Measurements from ENCODE around the gene PPA2. TPM values are rescaled to one million over a fixed set of nuclear protein-coding genes. Genes with fewer than 3 reads are reported as not detected.

Gene PPA2
- total RNA-seq, 1 experiment from 2014 or later, result 76.4 TPM

- no peaks in the 10 kb centered on the region for H3K4me1 ChIP-seq (ENCODE audit: insufficient read depth, low read length)
- no peaks in the 10 kb centered on the region for H4K20me1 ChIP-seq (ENCODE audit: control insufficient read depth, insufficient read depth, insufficient read length)
- no peak for DNase-seq
- H3K9ac ChIP-seq (ENCODE audit: extremely low read depth, insufficient read length, low read length), result no peak overlapping the region
- H3K79me2 ChIP-seq (ENCODE audit: insufficient read depth, low read length), result no peaks in the 10 kb centered on the region
- Mint-ChIP-seq H3K9me3 (no peaks in the 10 kb centered on the region), H3K27ac (no peak overlapping the region), H3K4me3 (no peak overlapping the region), H3K4me1 (no peaks in the 10 kb centered on the region), H3K36me3 (ENCODE audit: insufficient read depth in 1 of 3, low read depth in 3 of 3) (no peaks in the 10 kb centered on the region), H3K27me3 (ENCODE audit: low read depth) (no peaks in the 10 kb centered on the region; the same call in 1 of the 2 replicates)
- H4K5ac ChIP-seq (ENCODE audit: insufficient read length, low read depth, low read length), result no peak overlapping the region
- H4K91ac ChIP-seq (ENCODE audit: insufficient read length, low read depth, low read length), result no peak overlapping the region
- no peaks in the 10 kb centered on the region for H3K27me3 ChIP-seq (ENCODE audit: insufficient read depth, low read length)
- H2BK12ac ChIP-seq (ENCODE audit: insufficient read length, low read depth, low read length), result no peak overlapping the region
- H2BK15ac ChIP-seq (ENCODE audit: low read depth, low read length), result no peak overlapping the region
- H3K9me3 ChIP-seq (ENCODE audit: control insufficient read depth, low read depth, low read length), result no peaks in the 10 kb centered on the region
- H2AK5ac ChIP-seq (ENCODE audit: insufficient read length, low read length), result no peak overlapping the region
- no CpG with 5 or more reads among the region's 1 CpG for WGBS (ENCODE audit: extremely low coverage, insufficient read length, low lambda C conversion rate)
- no peak overlapping the region for H3K4ac ChIP-seq (ENCODE audit: low read depth, low read length)
- no peak overlapping the region for H2BK20ac ChIP-seq (ENCODE audit: low read depth, low read length, poor library complexity, severe bottlenecking)
- H3K14ac ChIP-seq (ENCODE audit: insufficient read depth, low read length), result no peak overlapping the region
- TF ChIP-seq CTCF (conservative IDR thresholded peaks at IDR 0.05), result no peak
- H3K56ac ChIP-seq (ENCODE audit: insufficient read length, low read depth, low read length), result no peak overlapping the region
- no peak overlapping the region for H2AFZ ChIP-seq (ENCODE audit: low read length)
- H3K18ac ChIP-seq (ENCODE audit: insufficient read length, low read depth, low read length), result no peak overlapping the region
- H2BK5ac ChIP-seq (ENCODE audit: insufficient read length, low read length), result no peak overlapping the region
- no peak overlapping the region for H3K23ac ChIP-seq (ENCODE audit: insufficient read length, low read depth, low read length)
- H4K8ac ChIP-seq (replicated peaks; ENCODE audit: insufficient read length, low read depth, low read length), result no peak overlapping the region
- H3K23me2 ChIP-seq (ENCODE audit: insufficient read length, low read depth, low read length, poor library complexity, severe bottlenecking), result no peaks in the 10 kb centered on the region
- H2BK120ac ChIP-seq (ENCODE audit: low read depth, low read length, poor library complexity, severe bottlenecking), result no peak overlapping the region
- H3K27ac ChIP-seq (ENCODE audit: insufficient read length, low read depth, low read length), result no peak overlapping the region
- H3K79me1 ChIP-seq (ENCODE audit: insufficient read depth, low read depth, low read length, poor library complexity, severe bottlenecking), result no peaks in the 10 kb centered on the region
- H3K4me2 ChIP-seq (ENCODE audit: insufficient read depth, insufficient read length, low read length), result no peak overlapping the region
- no peak overlapping the region for H3T11ph ChIP-seq (ENCODE audit: low read length)
Observed at GRCh38 chr4:105350859-105351490, 122.9 kb downstream of the PPA2 start.

Data from H9 (cell line).